Fibroblast of pulmonary artery (primary cell): ENCODE results near the gene PANX3.

Experiments
- DNase-seq: peaks from one replicate; pipeline ENCODE4 v3.0.0-alpha.2; 2010; ENCODE audit warnings: low read depth
- H3K4me3 ChIP-seq: replicated peaks from 2 replicates; pipeline ENCODE4 v1.5.1; 2011; ENCODE audit warnings: low read depth, mild to moderate bottlenecking, control low read depth, low read length, moderate library complexity
- TF ChIP-seq, protein P1 (sequence below): IDR thresholded peaks from 2 replicates; pipeline ENCODE4 v1.5.1; 2011; ENCODE audit warnings: mild to moderate bottlenecking, control low read depth, low read length, inconsistent platforms; ENCODE audit errors: missing control alignments

The PANX3 gene

DNA sequence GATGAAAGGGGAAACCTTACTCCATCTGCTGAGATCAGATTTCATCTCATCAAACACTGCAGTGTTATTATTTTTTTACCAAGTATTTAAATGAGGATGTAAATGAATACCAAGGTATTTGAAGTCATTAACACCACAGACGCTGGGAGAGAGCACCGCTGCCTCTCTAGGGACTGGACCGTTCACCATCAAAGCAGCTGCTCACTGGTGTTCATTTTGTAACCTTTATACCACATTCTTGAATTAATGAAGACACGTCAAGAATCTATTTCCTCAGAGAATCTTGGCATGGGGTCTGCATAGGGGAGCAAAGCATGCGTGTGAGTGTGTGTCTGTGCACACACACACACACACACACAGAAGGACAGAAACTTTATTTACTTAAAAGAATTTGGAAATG, 46.7 kb downstream of the PANX3 start:
- no peak overlapping the region for H3K4me3 ChIP-seq
- no peak for DNase-seq
- TF ChIP-seq, protein P1, sequence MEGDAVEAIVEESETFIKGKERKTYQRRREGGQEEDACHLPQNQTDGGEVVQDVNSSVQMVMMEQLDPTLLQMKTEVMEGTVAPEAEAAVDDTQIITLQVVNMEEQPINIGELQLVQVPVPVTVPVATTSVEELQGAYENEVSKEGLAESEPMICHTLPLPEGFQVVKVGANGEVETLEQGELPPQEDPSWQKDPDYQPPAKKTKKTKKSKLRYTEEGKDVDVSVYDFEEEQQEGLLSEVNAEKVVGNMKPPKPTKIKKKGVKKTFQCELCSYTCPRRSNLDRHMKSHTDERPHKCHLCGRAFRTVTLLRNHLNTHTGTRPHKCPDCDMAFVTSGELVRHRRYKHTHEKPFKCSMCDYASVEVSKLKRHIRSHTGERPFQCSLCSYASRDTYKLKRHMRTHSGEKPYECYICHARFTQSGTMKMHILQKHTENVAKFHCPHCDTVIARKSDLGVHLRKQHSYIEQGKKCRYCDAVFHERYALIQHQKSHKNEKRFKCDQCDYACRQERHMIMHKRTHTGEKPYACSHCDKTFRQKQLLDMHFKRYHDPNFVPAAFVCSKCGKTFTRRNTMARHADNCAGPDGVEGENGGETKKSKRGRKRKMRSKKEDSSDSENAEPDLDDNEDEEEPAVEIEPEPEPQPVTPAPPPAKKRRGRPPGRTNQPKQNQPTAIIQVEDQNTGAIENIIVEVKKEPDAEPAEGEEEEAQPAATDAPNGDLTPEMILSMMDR, result no peak

DNA sequence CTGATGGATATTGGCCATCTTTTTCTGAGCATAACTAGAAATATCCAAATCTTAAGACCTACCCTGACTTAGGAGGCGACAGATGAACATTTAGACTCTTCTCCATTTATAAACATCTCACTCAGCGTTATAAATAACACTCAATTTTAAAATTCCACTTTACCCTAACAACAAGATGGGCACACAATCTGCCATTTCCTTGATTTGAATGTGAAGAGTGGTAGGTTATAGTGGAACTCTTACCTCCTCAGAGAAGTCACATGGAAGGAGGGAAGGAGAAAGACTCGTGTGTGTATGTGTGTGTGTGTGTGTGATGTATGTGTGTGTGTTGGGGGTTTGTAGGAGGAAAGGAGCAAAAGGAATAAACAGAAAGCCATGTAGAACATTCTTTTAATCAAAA, 47.3 kb downstream of the PANX3 start:
- TF ChIP-seq, protein P1, result no peak

DNA sequence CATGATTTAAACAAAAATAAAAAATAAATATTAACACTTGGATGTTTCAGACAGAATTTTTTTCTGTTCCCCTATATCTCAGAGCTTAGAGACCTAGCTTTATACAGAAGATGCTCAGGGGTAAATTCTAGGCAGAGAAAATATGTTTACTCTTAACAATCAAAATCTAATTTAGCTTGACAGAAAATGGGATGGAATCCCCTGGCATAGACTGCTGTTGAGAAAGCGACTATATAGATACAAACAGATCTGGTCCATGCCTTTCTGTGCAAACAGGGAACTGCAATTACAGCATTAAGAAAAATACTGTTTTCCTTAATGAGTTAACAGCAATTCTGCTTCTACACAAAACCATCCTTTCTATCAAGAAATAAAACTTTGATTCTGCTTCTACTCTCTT, 47.8 kb downstream of the PANX3 start:
- no peak for DNase-seq
- TF ChIP-seq, protein P1, result no peak
- no peak overlapping the region for H3K4me3 ChIP-seq

More for the DNA sequence above, 47.3 kb downstream of the PANX3 start:
- DNase-seq, result no peak
- H3K4me3 ChIP-seq, result no peak overlapping the region

DNA sequence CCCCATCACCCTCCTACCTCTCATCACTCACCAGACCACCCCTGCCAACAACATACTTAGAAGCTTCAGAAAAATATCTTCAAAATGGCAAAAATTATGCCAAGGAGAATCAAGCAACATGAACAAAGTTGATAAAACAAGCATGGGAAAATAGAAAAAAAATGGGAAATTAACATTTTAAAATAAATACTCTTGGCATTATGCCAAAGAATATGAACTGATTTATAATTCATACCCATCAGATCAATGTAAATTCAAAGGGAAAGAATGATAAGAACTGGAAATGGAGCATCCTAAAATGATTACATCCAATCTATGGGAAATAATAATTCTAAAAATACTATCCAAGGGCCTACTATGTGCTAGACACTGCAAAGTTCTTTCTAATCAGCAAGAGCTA, 50.3 kb downstream of the PANX3 start:
- no peak overlapping the region for H3K4me3 ChIP-seq
- TF ChIP-seq, protein P1, result no peak
- DNase-seq, result no peak

DNA sequence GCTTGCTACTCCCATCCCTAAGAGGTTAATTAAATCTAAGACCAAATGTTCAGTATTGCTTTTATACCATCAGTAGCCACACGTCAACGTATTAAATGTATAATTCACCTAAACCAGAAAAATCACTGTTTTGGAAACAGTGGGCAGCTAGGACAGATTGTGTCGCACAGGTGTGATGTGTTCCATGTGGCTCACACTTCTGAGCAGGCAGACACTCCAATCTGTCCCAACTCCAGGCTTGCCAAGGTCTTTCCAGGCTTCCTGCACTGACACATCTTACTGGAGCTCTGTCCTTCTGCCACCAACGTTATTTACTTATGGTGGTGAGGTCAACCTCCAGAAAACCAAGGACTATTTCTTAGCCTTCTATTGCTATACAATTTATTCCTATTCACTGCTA, 50.9 kb downstream of the PANX3 start:
- TF ChIP-seq, protein P1, result no peak
- H3K4me3 ChIP-seq, result no peak overlapping the region
- DNase-seq, result no peak

DNA sequence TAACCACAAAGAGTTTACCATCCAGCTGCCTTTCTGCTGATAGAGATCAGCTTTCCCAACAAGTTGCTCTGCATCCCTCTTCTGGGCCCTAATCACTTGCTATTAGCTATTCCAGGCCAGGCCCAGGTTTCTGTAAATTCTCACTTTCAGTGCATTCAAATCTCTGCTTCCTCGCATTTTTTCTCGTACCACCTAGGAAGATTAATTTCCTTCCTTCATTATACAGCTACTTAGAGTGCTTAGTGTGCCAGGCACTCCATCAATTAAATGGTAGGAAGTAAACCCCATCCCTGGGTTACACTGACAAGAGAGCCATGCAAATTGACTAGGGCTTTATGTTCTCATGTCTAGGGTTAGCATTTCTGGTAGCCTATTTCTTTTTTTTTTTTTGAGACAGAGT, 52.6 kb downstream of the PANX3 start:
- no peak overlapping the region for H3K4me3 ChIP-seq
- TF ChIP-seq, protein P1, result no peak
- DNase-seq, result no peak

DNA sequence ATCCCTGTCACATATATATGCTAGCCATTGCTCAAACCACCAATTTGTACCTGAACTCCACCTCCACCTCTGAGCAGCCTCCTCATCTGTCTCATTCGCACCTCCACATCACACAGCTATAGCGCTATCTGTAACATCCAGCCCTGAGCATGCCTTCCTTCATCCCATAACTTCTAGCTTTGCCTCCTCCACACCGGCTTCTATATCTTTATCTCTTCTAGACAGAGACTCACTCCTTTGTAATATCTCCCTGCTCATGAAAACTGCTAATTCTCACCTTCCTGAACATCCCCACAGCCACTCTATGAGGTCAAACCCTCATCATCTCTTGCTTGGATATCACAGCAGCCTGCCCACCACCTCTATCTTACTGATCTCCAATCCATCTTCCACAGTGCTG, 56.4 kb downstream of the PANX3 start:
- TF ChIP-seq, protein P1, result no peak
- DNase-seq, result no peak

More for the DNA sequence above, 56.4 kb downstream of the PANX3 start:
- no peak overlapping the region for H3K4me3 ChIP-seq
